HepG2 (cell line): ENCODE measurements around the gene ANKRD22. TPM values are rescaled to one million over a fixed set of nuclear protein-coding genes. Genes with fewer than 3 reads are reported as not detected.

Experiments
- ATAC-seq: fragments of 200-7000 bp; cut with Tn5 transposase; 3 replicates; pipeline ENCODE4 v1.9.1; 2020; ENCODE audit warnings: mild to moderate bottlenecking, moderate library complexity
- BruUV-seq: library from RNA; stranded (reverse); fragments of 400-500 nt; replicated peaks from 2 replicates; lab custom pipeline; 2021; lab: Mats Ljungman, UMichigan
- CTCF ChIA-PET: fragments of 300-600 bp; formaldehyde crosslinking; extraction: SDS; loops from one replicate; lab custom pipeline; 2021; ENCODE audit warnings: low total read pairs, inconsistent platforms, low intra/inter-chr PET ratio; lab: Yijun Ruan, JAX
- POLR2A ChIA-PET: fragments of 350-600 bp; sonication (Branson Sonifier 250); formaldehyde crosslinking; loops from one replicate; lab custom pipeline; 2020; ENCODE audit warnings: antibody characterized with exemption, inconsistent platforms; lab: Yijun Ruan, JAX
- DNase-seq: peaks from one replicate; pipeline ENCODE4 v3.0.0-alpha.2; 2015; ENCODE audit warnings: low spot score
- FAIRE-seq: peaks from 3 replicates; lab custom pipeline; 2011; peaks lifted over from hg19 to GRCh38; lab: Jason Lieb, UNC
- H2AFZ ChIP-seq: one replicate; pipeline ENCODE4 v1.6.1; 2011; ENCODE audit warnings: low read length, inconsistent platforms
- H3K27ac ChIP-seq: fragments of 300-600 bp; 3 replicates; pipeline ENCODE4 v1.8.0; 2011; ENCODE audit warnings: mixed run types, mild to moderate bottlenecking, mixed read lengths, low read length, inconsistent platforms; ENCODE audit not compliant: insufficient read depth; ENCODE audit errors: extremely low read length
- H3K27me3 ChIP-seq, 2 experiments: fragments of 200-600 bp in 1 of 2; 2 replicates in 1 of 2; 3 replicates in 1 of 2; pipeline versions ENCODE4 v1.6.0 to v1.8.0; 2011; ENCODE audit warnings: low read length in 2 of 2, mild to moderate bottlenecking in 2 of 2, moderate library complexity in 2 of 2, inconsistent platforms in 1 of 2; ENCODE audit not compliant: insufficient read depth in 2 of 2, control insufficient read depth in 1 of 2
- H3K36me3 ChIP-seq, 2 experiments: fragments of 200-600 bp in 1 of 2; replicated peaks in 1 of 2; 2 replicates in 1 of 2; 3 replicates in 1 of 2; pipeline versions ENCODE4 v1.5.1 to v1.8.0; 2011; ENCODE audit warnings: low read length in 2 of 2, inconsistent platforms in 1 of 2; ENCODE audit not compliant: insufficient read depth in 2 of 2, control insufficient read depth in 1 of 2
- H3K4me1 ChIP-seq: 2 replicates; pipeline ENCODE4 v1.5.1; 2012; ENCODE audit warnings: low read length, inconsistent platforms; ENCODE audit not compliant: insufficient read depth
- H3K4me2 ChIP-seq: 2 replicates; pipeline ENCODE4 v1.6.0; 2011; ENCODE audit warnings: low read depth, low read length, inconsistent platforms
- H3K4me3 ChIP-seq, 3 experiments: fragments of 200-600 bp in 1 of 3; sonication (generic), shearing (Covaris generic) in 1 of 3; replicated peaks in 1 of 3; 2 replicates each; pipeline ENCODE4 v1.5.1; 2011 to 2016; ENCODE audit warnings: low read length in 3 of 3, inconsistent platforms in 2 of 3, low read depth in 2 of 3, mild to moderate bottlenecking in 2 of 3, control low read depth in 1 of 3, mixed read lengths in 1 of 3; ENCODE audit not compliant: insufficient read depth in 1 of 3
- H3K79me2 ChIP-seq: one replicate; pipeline ENCODE4 v1.6.1; 2011; ENCODE audit warnings: low read length, inconsistent platforms; ENCODE audit not compliant: insufficient read depth
- H3K9ac ChIP-seq: 2 replicates; pipeline ENCODE4 v1.6.0; 2011; ENCODE audit warnings: mild to moderate bottlenecking, low read depth, low read length, inconsistent platforms; ENCODE audit not compliant: insufficient read depth
- H3K9me3 ChIP-seq: 2 replicates; pipeline ENCODE4 v1.5.1; 2012; ENCODE audit warnings: mild to moderate bottlenecking, low read length
- H4K20me1 ChIP-seq: 2 replicates; pipeline ENCODE4 v1.6.0; 2011; ENCODE audit warnings: inconsistent platforms, mild to moderate bottlenecking, low read length, moderate library complexity; ENCODE audit not compliant: insufficient read depth
- AGO2 ChIP-seq: fragments of 200-400 bp; formaldehyde crosslinking; optimal IDR thresholded peaks from 2 replicates; pipeline ENCODE3; 2017; ENCODE audit warnings: mild to moderate bottlenecking, low read depth, low read length, moderate library complexity
- ATRX ChIP-seq: sonication (generic); formaldehyde crosslinking; IDR thresholded peaks from 2 replicates; pipeline ENCODE4 v1.4.0; 2020; ENCODE audit warnings: missing genetic modification reagents, borderline replicate concordance
- CTCF ChIP-seq: sonication (generic); formaldehyde crosslinking; IDR thresholded peaks from 2 replicates; pipeline ENCODE4 v1.5.0; 2020; ENCODE audit warnings: mild to moderate bottlenecking, missing genetic modification reagents, moderate library complexity
- E2F2 ChIP-seq: sonication (generic); formaldehyde crosslinking; IDR thresholded peaks from 2 replicates; pipeline ENCODE4 v1.4.0; 2020; ENCODE audit warnings: missing genetic modification reagents, borderline replicate concordance
- FOXJ3 ChIP-seq: sonication (generic); formaldehyde crosslinking; IDR thresholded peaks from 2 replicates; pipeline ENCODE4 v1.4.0; 2020; ENCODE audit warnings: missing genetic modification reagents, mild to moderate bottlenecking, borderline replicate concordance
- HDAC1 ChIP-seq: sonication (generic); formaldehyde crosslinking; IDR thresholded peaks from 2 replicates; pipeline ENCODE4 v1.5.1; 2020; ENCODE audit warnings: mild to moderate bottlenecking, missing genetic modification reagents
- KDM1A ChIP-seq: IDR thresholded peaks from 2 replicates; pipeline ENCODE4 v1.6.1; 2016; ENCODE audit warnings: missing compliant biosample characterization
- KLF15 ChIP-seq: sonication (generic); formaldehyde crosslinking; IDR thresholded peaks from 2 replicates; pipeline ENCODE4 v1.8.1; 2023; ENCODE audit warnings: borderline replicate concordance, mild to moderate bottlenecking, inconsistent platforms, missing genetic modification reagents, mixed read lengths
- MAFF ChIP-seq: IDR thresholded peaks from 2 replicates; pipeline ENCODE4 v1.6.1; 2011; ENCODE audit warnings: low read depth, low read length, improper control_type of control experiment
- PRMT3 ChIP-seq: sonication (generic); formaldehyde crosslinking; IDR thresholded peaks from 2 replicates; pipeline ENCODE4 v1.8.1; 2022; ENCODE audit warnings: low read depth, mild to moderate bottlenecking, moderate library complexity, missing genetic modification reagents, borderline replicate concordance
- SMARCC2 ChIP-seq: fragments of 450-650 bp; IDR thresholded peaks from 2 replicates; pipeline ENCODE4 v1.6.1; 2017; ENCODE audit warnings: antibody characterized with exemption, mild to moderate bottlenecking
- STAG1 ChIP-seq: sonication (generic); formaldehyde crosslinking; IDR thresholded peaks from 2 replicates; pipeline ENCODE4 v1.4.0; 2020; ENCODE audit warnings: missing genetic modification reagents
- TOE1 ChIP-seq: sonication (generic); formaldehyde crosslinking; IDR thresholded peaks from 2 replicates; pipeline ENCODE4 v1.4.0; 2020; ENCODE audit warnings: mild to moderate bottlenecking, missing genetic modification reagents
- ZMAT3 ChIP-seq: sonication (generic); formaldehyde crosslinking; conservative IDR thresholded peaks from 2 replicates; pipeline ENCODE4 v1.7.0; 2021; ENCODE audit warnings: missing genetic modification reagents
- ZNF224 ChIP-seq: sonication (generic); formaldehyde crosslinking; IDR thresholded peaks from 2 replicates; pipeline ENCODE4 v1.5.0; 2020; ENCODE audit warnings: mild to moderate bottlenecking, missing genetic modification reagents
- ZNF362 ChIP-seq: sonication (generic); formaldehyde crosslinking; IDR thresholded peaks from 2 replicates; pipeline ENCODE4 v1.4.0; 2020; ENCODE audit warnings: missing genetic modification reagents, mild to moderate bottlenecking, borderline replicate concordance
- ZNF468 ChIP-seq: sonication (generic); formaldehyde crosslinking; IDR thresholded peaks from 2 replicates; pipeline ENCODE4 v1.8.0; 2022; ENCODE audit warnings: mild to moderate bottlenecking, moderate library complexity, missing genetic modification reagents
- ZNF556 ChIP-seq: sonication (generic); formaldehyde crosslinking; IDR thresholded peaks from 2 replicates; pipeline ENCODE4 v1.4.0; 2020; ENCODE audit warnings: mild to moderate bottlenecking, missing genetic modification reagents, borderline replicate concordance
- ZNF784 ChIP-seq: sonication (generic); formaldehyde crosslinking; IDR thresholded peaks from 2 replicates; pipeline ENCODE4 v1.5.1; 2020; ENCODE audit warnings: missing genetic modification reagents, mild to moderate bottlenecking, borderline replicate concordance
- ZSCAN12 ChIP-seq: sonication (generic); formaldehyde crosslinking; IDR thresholded peaks from 2 replicates; pipeline ENCODE4 v1.9.0; 2021; ENCODE audit warnings: mild to moderate bottlenecking, missing genetic modification reagents
- WGBS: methylation state at CpG from one replicate; pipeline ENCODE4 v1.1.6; 2017; ENCODE audit warnings: low lambda C conversion rate; 5-methylcytosine and 5-hydroxymethylcytosine counted together
- in situ Hi-C: cut with HindIII; loops from 2 replicates; pipeline ENCODE4 v1.10.0; 2017; ENCODE audit warnings: low pct_unique_long_range_greater_than_20kb; ENCODE audit not compliant: extremely low pct_ligation_motif_present
- intact Hi-C: fragments of 100-400 bp; cut with micrococcal nuclease; formaldehyde crosslinking; loops from one replicate; pipeline ENCODE4 v1.10.0; 2022; ENCODE audit not compliant: unreplicated experiment
- polyA plus RNA-seq, 8 experiments: library from polyadenylated mRNA; depleted of rRNA in 3 of 8; stranded (reverse) in 7 of 8; unstranded in 1 of 8; fragments of >200 nt; fragmentation: Illumina TruSeq in 4 of 8; extraction: Trizol in 4 of 8; gene quantifications; 2 replicates each; pipeline versions ENCODE4 v1.2.1 to v1.2.3, GENCODE V29; 2011 to 2016; ENCODE audit warnings: low read depth in 4 of 8, missing spikeins in 1 of 8, mixed read lengths in 1 of 8; ENCODE audit not compliant: insufficient read depth in 1 of 8
- total RNA-seq, 5 experiments: library from RNA; depleted of rRNA; stranded (reverse); fragments of >200 nt; fragmentation: Illumina TruSeq; extraction: Trizol; gene quantifications; 2 replicates each; pipeline ENCODE4 v1.2.3, GENCODE V29; 2016; ENCODE audit warnings: low read depth in 1 of 5

ANKRD22 gene
- total and polyA plus RNA-seq, 2 of the 13 experiments (the other 11 are each of a cell fraction or from before 2014, with no cell fraction given), result not detected

- H3K4me2 ChIP-seq, result no peak overlapping the region
- CTCF ChIA-PET, result interaction anchor here (1.4 kb wide), 1 partner anchor 122 kb away, joined by 13 read pairs; no protein-coding TSS in a partner anchor
- in situ Hi-C loops, result no loop called here
- TF ChIP-seq SMARCC2 (no peak), ZNF362 (CRISPR knock-in tag) (peak; percentile 21; the same call in 1 of the 2 replicates), ZNF224 (no peak), ZSCAN12 (CRISPR knock-in tag) (no peak), ZNF556 (CRISPR knock-in tag) (no peak), TOE1 (CRISPR knock-in tag) (no peak), HDAC1 (CRISPR knock-in tag) (no peak), CTCF (CRISPR knock-in tag) (peak; percentile 53), ZNF468 (CRISPR knock-in tag) (no peak), MAFF (no peak), ZMAT3 (CRISPR knock-in tag) (no peak), ZNF784 (CRISPR knock-in tag) (no peak), KLF15 (no peak), FOXJ3 (CRISPR knock-in tag) (no peak), ATRX (no peak), AGO2 (no peak), E2F2 (no peak), KDM1A (no peak), STAG1 (peak; percentile 33; the same call in 1 of the 2 replicates), PRMT3 (no peak)
These were observed 41.3 kb downstream of the ANKRD22 start for GRCh38 chr10:88810196-88810961.

More at GRCh38 chr10:88810196-88810961, 41.3 kb downstream of the ANKRD22 start:
- no peaks in the 10 kb centered on the region; a peak in 1 of 5 replicates for H3K27me3 ChIP-seq
- H3K9me3 ChIP-seq, result no peaks in the 10 kb centered on the region
- DNase-seq (peak; percentile 20), ATAC-seq (peak; percentile 80), FAIRE-seq (peak; percentile 60)
- H3K9ac ChIP-seq, result no peak overlapping the region
- H3K27ac ChIP-seq, result no peak overlapping the region
- 3% methylated on average over 5 of the region's 5 CpGs for WGBS
- H2AFZ ChIP-seq, result no peak overlapping the region
- no peaks in the 10 kb centered on the region for H3K79me2 ChIP-seq
- BruUV-seq, result no TSS peak
- H3K4me3 ChIP-seq, result no peak overlapping the region
- intact Hi-C loops, result loop anchor here (1.0 kb wide), 2 partner anchors 122 to 245 kb away; no protein-coding TSS in a partner anchor
- H3K36me3 ChIP-seq, result no peaks in the 10 kb centered on the region
- H4K20me1 ChIP-seq, result no peaks in the 10 kb centered on the region
- H3K4me1 ChIP-seq, result no peaks in the 10 kb centered on the region
- POLR2A ChIA-PET, result no interaction called here
